ENCODE data around the gene OPN5. TPM values are rescaled to one million over a fixed set of nuclear protein-coding genes. Genes with fewer than 3 reads are reported as not detected.

Gene OPN5
- not detected for total RNA-seq

GRCh38 chr6:47781732-47782131 is at the start of gene OPN5:
Gene OPN5 (plus strand): TSS chr6:47782032. CDS start chr6:47782067, 35 bp downstream.
- H3K4me3 ChIP-seq (ENCODE audit: low read depth, poor library complexity, severe bottlenecking): no peak within 1 kb of the TSS
- no peak for DNase-seq (ENCODE audit: low spot score in 2 of 2)
- WGBS, 2 donors: 83% methylated on average over 8 of the region's 8 CpGs
- intact Hi-C loops (cut with DNase I; ENCODE audit: low total_unique reads): loop anchor here (10.0 kb wide), 1 partner anchor 1633 kb away; no protein-coding TSS in a partner anchor
- no peak for TF ChIP-seq POLR2A (IDR thresholded peaks at IDR 0.05)
- no peak for TF ChIP-seq CTCF (IDR thresholded peaks at IDR 0.05)

DNA sequence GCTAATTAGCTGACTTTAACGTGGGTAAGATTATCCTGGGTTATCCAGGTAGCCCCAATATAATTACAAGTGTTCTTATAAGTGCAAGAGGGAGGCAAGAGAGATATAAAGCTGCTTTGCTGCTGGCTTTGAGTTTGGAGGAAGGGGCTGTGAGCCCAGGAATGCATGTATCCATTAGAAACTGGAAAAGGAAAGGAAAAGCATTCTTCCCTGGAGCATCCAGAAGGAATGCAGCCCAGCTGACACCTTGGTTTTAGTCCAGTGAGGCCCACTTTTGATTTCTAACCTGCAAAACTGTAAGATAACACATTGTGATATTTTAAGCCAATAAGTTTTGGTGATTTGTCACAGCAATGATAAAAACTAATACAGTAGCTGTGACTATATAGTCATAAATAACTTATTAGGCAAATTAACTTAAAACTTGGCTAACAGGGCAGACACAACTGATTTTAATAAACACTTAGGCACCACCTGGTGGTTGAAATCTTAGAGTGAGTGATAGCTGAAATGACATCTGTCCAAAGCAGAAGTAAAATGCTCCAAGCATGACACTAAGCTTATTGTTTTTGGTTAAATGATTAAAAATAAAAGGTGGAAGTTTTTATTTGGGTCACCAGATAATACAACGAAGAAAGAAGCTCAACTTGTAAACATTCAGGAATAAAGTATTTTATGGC is 47.8 kb upstream of the OPN5 start:
- DNase-seq (ENCODE audit: low spot score in 2 of 2): no peak
- 26 to 40% methylated on average over 2 of the region's 2 CpGs for WGBS, 2 donors
- no peak overlapping the region for H3K4me3 ChIP-seq (ENCODE audit: low read depth, poor library complexity, severe bottlenecking)
- intact Hi-C loops (cut with DNase I; ENCODE audit: low total_unique reads): loop anchor here (5.0 kb wide), 1 partner anchor 102 kb away; no protein-coding TSS in a partner anchor
- TF ChIP-seq CTCF (IDR thresholded peaks at IDR 0.05) (no peak), POLR2A (IDR thresholded peaks at IDR 0.05) (no peak)

GRCh38 chr6:47734831-47735481 is 46.9 kb upstream of the OPN5 start:
- DNase-seq (ENCODE audit: low spot score in 2 of 2): no peak
- TF ChIP-seq POLR2A (IDR thresholded peaks at IDR 0.05): no peak
- no peak for TF ChIP-seq CTCF (IDR thresholded peaks at IDR 0.05)
- intact Hi-C loops (cut with DNase I; ENCODE audit: low total_unique reads): loop anchor here (5.0 kb wide), 1 partner anchor 103 kb away; no protein-coding TSS in a partner anchor
- no peak overlapping the region for H3K4me3 ChIP-seq (ENCODE audit: low read depth, poor library complexity, severe bottlenecking)
- WGBS, 2 donors: 61 to 76% methylated on average over 4 of the region's 4 CpGs

DNA sequence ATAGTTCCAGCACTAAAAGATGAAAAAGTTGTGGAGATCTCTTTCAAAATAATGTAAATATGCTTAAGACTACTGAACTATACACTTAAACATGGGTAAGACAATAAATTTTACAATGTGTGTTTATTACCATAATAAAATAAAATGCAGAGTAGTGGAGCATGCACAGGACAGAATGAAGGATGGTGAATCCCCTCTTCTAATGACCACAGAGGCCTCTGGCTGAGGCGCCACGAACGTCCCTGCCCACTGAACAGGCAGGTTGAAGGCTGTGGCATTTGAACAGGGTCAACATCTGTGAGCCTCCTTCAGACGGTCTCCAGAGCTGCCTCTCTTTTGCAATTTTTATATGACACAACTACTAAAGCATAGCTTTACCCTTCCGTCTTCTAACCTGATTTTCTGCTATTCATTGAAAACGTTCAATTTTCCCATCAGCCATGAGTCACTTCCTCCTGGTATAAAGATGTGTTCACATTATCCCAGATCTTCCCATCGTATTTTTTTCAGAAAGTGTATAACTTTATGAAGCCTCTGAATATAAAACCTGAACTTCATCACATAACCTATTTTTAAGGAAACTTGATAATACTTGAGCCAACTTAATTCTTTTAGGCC is 45.6 kb upstream of the OPN5 start:
- no peak for DNase-seq (ENCODE audit: low spot score in 2 of 2)
- no peak for TF ChIP-seq CTCF (IDR thresholded peaks at IDR 0.05)
- TF ChIP-seq POLR2A (IDR thresholded peaks at IDR 0.05): no peak
- H3K4me3 ChIP-seq (ENCODE audit: low read depth, poor library complexity, severe bottlenecking): no peak overlapping the region
- WGBS, 2 donors: 60 to 65% methylated on average over 7 of the region's 7 CpGs
- intact Hi-C loops (cut with DNase I; ENCODE audit: low total_unique reads): no loop called here

DNA sequence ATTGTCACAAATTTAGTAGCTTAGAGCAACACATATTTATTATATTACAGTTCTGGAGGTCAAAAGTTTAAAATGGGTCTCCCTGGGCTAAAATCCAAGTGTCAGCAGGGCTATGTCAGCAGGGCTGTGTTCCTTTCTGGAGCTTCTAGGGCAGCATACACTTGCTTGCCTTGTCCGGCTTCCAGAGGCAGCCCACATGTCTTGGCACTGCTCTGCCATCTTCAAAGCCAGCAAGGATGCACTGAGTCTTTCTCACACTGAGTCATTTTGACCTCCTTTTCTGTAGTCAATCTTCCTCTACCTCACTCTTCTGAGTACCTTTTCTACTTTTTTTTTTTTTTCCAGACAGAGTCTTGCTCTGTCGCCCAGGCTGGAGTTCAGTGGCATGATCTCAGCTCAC is 44.4 kb upstream of the OPN5 start:
- no peak for DNase-seq (ENCODE audit: low spot score in 2 of 2)
- WGBS, 2 donors: 62 to 66% methylated on average over 2 of the region's 2 CpGs
- H3K4me3 ChIP-seq (ENCODE audit: low read depth, poor library complexity, severe bottlenecking): no peak overlapping the region
- intact Hi-C loops (cut with DNase I; ENCODE audit: low total_unique reads): no loop called here
- TF ChIP-seq POLR2A (IDR thresholded peaks at IDR 0.05) (no peak), CTCF (IDR thresholded peaks at IDR 0.05) (no peak)
